Measurements from ENCODE around the gene UNC13C.

Gene UNC13C

DNA sequence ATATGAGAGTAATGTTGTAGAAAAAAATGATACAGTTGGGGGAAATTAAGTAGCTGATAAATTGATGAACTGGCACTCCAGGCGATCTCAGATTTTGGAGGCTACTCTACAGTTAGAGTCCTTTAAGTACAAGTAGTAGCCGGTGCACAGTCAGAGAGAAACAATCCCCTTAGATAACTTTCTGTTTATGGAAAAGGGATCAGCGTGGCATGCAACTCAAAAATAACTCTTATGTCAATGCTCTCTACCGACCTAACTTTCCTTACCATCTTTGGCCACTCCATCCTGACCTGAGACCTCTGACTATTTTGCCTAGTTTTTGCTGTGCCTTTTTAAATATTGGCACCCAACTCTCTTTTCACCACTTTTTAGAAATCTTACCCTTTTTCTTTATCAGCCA lies 299.6 kb downstream of the UNC13C start:
- Mint-ChIP-seq H3K36me3 (ENCODE audit: low read depth) (no peaks in the 10 kb centered on the region), H3K4me3 (no peak overlapping the region), H3K9me3 (peaks cover 4% of the 10 kb centered on the region), H3K27me3 (no peaks in the 10 kb centered on the region), H3K27ac (no peak overlapping the region), H3K4me1 (ENCODE audit: low read depth) (no peaks in the 10 kb centered on the region)

DNA sequence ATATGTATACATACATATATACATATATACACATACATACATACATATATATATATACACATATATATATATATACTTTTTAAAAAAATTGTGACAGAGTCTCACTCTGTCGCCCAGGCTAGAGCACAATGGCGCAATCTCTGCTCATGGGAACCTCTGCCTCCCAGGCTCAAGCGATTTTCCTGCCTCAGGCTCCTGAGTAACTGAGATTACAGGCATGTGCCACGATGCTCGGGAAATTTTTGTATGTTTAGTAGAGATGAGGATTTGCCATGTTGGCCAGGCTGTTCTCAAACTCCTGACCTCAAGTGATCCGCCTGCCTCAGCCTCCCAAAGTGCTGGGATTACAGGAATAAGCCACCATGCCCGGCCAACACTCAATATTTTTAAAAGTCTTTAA lies 302.5 kb downstream of the UNC13C start:
- H3K27me3 Mint-ChIP-seq, result no peaks in the 10 kb centered on the region
- no peak overlapping the region for H3K27ac Mint-ChIP-seq
- H3K4me1 Mint-ChIP-seq (ENCODE audit: low read depth), result no peaks in the 10 kb centered on the region
- no peaks in the 10 kb centered on the region for H3K9me3 Mint-ChIP-seq
- H3K4me3 Mint-ChIP-seq, result no peak overlapping the region
- H3K36me3 Mint-ChIP-seq (ENCODE audit: low read depth), result no peaks in the 10 kb centered on the region

DNA sequence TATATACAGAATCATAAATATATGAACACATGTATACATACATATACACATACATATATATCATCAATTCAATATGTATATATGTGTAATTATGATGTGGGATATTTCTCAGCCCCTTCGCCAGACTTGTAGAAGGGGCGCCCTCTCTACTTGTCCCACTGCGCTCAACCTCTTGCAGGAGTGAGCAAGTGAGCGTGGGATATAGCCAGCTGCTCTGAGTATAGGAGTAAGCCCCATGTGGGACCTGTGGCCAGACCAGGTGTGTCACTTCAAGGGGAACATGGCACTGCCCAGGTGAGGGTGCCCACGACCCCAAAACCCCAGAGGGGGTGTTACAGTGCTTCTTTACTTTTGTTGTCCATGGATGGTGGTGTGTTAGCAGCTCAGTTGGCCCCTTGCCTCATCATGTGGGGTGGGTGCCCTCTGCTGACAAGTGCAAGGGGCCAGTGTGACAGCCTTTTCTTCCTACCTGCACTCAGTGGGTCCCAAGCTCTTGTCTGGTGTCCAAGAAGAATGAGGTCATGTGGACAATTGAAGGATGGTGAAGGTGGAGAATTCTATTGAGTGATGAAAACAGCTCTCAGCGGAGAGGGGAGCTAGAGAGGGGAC lies 304.1 kb downstream of the UNC13C start:
- Mint-ChIP-seq H3K9me3 (no peaks in the 10 kb centered on the region), H3K27ac (no peak overlapping the region), H3K4me1 (ENCODE audit: low read depth) (no peaks in the 10 kb centered on the region), H3K27me3 (peaks cover 4% of the 10 kb centered on the region), H3K36me3 (ENCODE audit: low read depth) (no peaks in the 10 kb centered on the region), H3K4me3 (no peak overlapping the region)

DNA sequence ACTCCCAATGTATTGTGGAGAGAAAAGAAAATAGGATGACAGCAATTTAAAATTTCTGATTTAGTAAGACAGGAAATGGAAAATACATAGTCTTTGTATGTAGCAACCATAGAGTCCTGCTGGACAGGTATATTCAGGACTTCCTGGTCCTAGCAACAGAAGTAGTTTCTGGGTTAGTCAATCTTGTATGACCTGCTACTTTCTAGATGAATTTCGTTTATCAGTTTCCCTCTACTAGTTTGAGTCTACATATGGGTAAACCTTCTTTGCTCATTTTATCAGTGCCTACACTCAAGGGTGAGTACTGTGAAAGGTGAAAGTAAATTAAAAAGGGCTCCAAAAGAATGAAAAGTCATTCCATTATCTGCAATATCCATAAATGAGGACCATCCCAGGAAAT lies 309.8 kb downstream of the UNC13C start:
- no peak overlapping the region for H3K27ac Mint-ChIP-seq
- no peaks in the 10 kb centered on the region for H3K36me3 Mint-ChIP-seq (ENCODE audit: low read depth)
- no peaks in the 10 kb centered on the region for H3K9me3 Mint-ChIP-seq
- H3K27me3 Mint-ChIP-seq, result peaks cover 4% of the 10 kb centered on the region
- H3K4me1 Mint-ChIP-seq (ENCODE audit: low read depth), result no peaks in the 10 kb centered on the region
- no peak overlapping the region for H3K4me3 Mint-ChIP-seq

DNA sequence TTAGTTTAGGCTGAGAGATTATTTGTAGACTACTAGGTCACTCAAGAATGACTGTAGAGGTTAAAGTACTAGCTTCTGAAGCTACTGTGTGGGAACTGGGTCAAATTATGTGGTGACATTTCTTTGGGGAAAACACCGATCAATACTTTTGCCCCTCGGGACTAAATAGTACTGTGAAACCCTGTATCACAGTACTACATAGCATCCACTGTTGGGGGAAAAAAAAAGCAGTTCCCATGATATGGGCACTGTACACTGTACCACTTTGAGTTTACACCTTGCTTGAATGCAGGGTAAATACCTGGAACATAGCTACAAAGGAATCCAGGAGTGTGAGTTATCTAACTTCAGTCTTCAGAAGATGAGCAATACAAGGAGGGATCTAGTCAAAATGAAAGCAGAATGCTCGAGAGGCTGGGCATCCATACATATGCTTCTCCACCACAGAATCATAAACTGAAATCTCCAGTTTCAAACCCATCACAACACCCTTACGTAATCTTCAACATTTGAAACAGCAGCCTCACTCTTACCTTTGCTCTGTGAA lies 311.4 kb downstream of the UNC13C start:
- Mint-ChIP-seq H3K27me3 (peaks cover 4% of the 10 kb centered on the region), H3K4me3 (no peak overlapping the region), H3K9me3 (no peaks in the 10 kb centered on the region)

DNA sequence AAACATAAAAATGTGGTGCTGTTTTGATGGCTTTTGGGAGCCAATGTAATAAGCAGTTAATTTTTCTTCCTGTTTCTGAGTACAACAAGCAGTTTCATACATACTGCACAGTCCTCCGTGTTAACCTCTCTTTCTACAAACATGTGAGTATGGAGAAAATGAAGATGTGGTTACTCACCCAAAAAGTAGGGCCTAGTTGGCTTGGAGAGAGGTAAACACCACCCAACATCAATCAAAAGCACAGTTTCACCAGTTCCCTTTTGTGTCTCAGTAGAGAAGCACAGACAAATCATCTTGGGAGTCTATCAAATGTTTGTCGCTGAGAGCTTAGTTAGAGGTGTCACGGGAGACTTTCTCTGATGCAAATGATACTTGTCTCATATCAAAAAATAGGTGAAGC lies 320.2 kb downstream of the UNC13C start:
- no peak overlapping the region for H3K27ac Mint-ChIP-seq
- H3K9me3 Mint-ChIP-seq, result peaks cover 4% of the 10 kb centered on the region
- H3K27me3 Mint-ChIP-seq, result peaks cover 4% of the 10 kb centered on the region
- H3K4me1 Mint-ChIP-seq (ENCODE audit: low read depth), result no peaks in the 10 kb centered on the region
- no peak overlapping the region for H3K4me3 Mint-ChIP-seq
- H3K36me3 Mint-ChIP-seq (ENCODE audit: low read depth), result no peaks in the 10 kb centered on the region

More for the DNA sequence above, 311.4 kb downstream of the UNC13C start:
- H3K4me1 Mint-ChIP-seq (ENCODE audit: low read depth), result no peaks in the 10 kb centered on the region
- H3K36me3 Mint-ChIP-seq (ENCODE audit: low read depth), result no peaks in the 10 kb centered on the region
- no peak overlapping the region for H3K27ac Mint-ChIP-seq

DNA sequence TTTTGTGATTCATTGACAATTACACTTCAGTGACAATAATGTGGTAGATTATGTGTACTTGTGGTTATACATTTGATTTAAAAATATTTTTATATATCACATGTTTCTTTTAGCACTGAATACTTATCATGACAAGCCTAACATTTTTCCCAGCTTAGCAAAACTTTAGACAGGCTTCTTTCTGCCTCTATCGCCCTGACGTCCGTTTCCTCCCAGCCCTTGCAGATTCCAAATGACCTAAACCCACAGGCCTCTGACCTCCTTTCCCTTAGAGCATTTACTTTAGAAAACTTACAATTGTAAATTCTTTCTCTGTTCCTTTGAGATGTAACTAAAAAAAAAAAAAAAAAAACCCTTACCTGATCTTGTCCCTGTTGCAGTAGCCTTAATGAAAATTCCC lies 326.1 kb downstream of the UNC13C start:
- Mint-ChIP-seq H3K9me3 (peaks cover 4% of the 10 kb centered on the region), H3K4me3 (no peak overlapping the region), H3K4me1 (ENCODE audit: low read depth) (no peaks in the 10 kb centered on the region), H3K27ac (no peak overlapping the region), H3K36me3 (ENCODE audit: low read depth) (no peaks in the 10 kb centered on the region), H3K27me3 (peaks cover 4% of the 10 kb centered on the region)

DNA sequence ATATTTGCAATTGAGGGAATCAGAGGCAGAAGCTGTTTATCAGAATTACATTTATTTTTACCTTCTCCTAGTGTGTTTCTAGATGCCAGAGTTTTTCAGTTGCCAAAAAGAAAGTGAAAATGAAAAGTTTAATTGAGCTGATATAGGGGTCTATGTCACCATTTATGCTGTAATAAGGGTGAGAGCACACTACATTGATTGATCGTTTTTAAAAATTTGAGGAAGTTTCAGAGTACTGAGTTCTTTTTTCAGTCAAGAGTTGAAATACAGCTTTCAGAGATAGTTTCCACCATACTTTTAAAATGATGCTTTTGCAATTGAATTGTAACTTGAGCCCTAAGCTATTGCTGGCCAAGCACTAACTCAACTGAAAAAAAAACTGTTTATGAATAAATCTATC lies 326.9 kb downstream of the UNC13C start:
- no peaks in the 10 kb centered on the region for H3K36me3 Mint-ChIP-seq (ENCODE audit: low read depth)
- peaks cover 4% of the 10 kb centered on the region for H3K27me3 Mint-ChIP-seq
- H3K4me3 Mint-ChIP-seq, result no peak overlapping the region
- no peaks in the 10 kb centered on the region for H3K4me1 Mint-ChIP-seq (ENCODE audit: low read depth)
- no peak overlapping the region for H3K27ac Mint-ChIP-seq
- H3K9me3 Mint-ChIP-seq, result peaks cover 4% of the 10 kb centered on the region

DNA sequence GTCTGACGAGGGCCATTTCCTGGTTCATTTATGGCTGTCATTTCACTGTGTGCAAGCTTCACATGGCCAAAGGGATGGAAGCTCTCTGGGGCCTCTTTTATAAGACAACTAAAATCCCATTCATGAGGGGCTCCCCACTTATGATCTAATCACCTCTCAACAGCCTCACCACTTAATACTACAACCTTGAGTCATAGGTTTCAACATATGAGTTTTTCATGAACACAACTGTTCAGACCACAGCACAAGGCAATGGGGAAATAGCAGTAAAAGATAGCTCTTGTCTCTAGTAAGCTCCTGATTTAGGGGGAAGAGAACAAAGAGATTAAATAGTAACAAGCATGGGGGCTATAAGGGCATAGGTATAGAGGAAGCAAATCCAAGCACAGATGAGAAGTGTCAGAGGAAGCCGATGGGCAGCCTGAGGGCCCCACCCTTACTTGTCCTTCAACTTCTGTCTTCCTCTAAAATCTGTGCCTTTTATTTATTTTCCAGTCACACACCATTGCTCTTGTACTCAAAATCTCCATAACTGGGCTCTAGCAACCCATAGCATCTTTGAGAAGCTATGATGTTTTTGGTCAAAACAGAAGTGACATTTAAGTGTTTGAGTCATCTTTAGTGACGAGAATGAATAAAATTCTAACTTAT lies 329.1 kb downstream of the UNC13C start:
- Mint-ChIP-seq H3K36me3 (ENCODE audit: low read depth) (no peaks in the 10 kb centered on the region), H3K27me3 (peaks cover under 1% of the 10 kb centered on the region), H3K9me3 (no peaks in the 10 kb centered on the region), H3K4me1 (ENCODE audit: low read depth) (no peaks in the 10 kb centered on the region), H3K27ac (no peak overlapping the region), H3K4me3 (no peak overlapping the region)

DNA sequence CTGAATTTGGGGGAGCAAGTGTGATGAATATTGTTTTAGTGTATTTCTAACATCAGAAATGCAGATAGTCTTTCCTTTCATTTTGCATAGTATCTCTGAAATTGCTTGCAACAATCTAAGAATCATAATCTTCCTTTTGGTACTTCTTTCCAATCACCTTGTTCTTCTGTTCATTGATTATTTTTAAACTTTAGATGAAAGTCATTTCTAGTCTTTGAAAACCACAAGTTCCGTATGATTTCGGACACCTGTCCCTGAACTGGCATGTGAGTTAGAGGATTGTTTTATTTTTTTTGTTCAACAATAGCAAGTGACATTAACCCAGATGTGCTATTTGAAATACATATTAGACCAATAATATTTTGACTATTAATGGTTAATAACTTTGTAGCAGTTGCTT lies 329.7 kb downstream of the UNC13C start:
- no peaks in the 10 kb centered on the region for H3K27me3 Mint-ChIP-seq
- no peaks in the 10 kb centered on the region for H3K36me3 Mint-ChIP-seq (ENCODE audit: low read depth)
- no peak overlapping the region for H3K27ac Mint-ChIP-seq
- no peak overlapping the region for H3K4me3 Mint-ChIP-seq
- no peaks in the 10 kb centered on the region for H3K9me3 Mint-ChIP-seq
- H3K4me1 Mint-ChIP-seq (ENCODE audit: low read depth), result no peaks in the 10 kb centered on the region

DNA sequence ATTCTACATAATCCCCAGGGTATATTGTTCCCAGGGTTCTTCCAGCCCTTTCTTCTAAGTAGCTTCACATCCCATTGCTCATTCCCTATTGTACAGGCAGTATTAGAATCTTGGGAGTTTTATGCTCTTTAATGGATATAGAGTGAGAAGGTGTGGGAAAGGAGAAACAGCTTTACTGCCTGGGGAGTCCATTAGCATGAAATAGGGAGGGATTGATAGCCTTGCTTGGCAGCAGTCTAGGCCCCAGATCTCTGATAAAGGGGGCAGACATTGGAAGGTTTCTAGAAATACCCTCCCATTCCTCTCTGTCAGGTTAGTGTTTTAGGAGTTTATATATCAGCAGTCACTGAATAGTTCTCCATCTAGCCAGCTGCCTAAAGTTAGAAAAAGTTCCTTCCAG lies 334.3 kb downstream of the UNC13C start:
- Mint-ChIP-seq H3K36me3 (ENCODE audit: low read depth) (no peaks in the 10 kb centered on the region), H3K27ac (no peak overlapping the region), H3K9me3 (peaks cover 4% of the 10 kb centered on the region), H3K27me3 (no peaks in the 10 kb centered on the region), H3K4me1 (ENCODE audit: low read depth) (no peaks in the 10 kb centered on the region), H3K4me3 (no peak overlapping the region)

DNA sequence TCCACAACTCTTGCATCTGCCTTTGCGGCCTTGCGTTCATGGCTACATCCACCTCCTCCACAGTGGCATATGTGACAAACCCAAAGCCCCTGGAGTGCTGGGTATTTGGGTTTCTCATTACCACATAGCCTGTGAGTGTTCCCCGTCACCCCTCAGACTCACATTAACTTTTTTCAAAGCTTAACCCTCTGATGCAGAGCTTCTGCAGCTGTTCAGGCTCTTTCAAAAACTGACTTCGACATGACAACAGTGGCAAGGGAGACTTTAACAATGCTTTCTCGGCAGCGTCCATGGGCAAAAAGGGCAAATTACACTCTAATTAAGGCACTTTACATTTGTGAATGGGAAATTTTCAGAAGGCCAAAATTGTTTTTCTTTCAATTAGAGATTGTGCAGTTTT lies 343.2 kb downstream of the UNC13C start:
- Mint-ChIP-seq H3K4me1 (ENCODE audit: low read depth) (no peaks in the 10 kb centered on the region), H3K4me3 (no peak overlapping the region), H3K9me3 (no peaks in the 10 kb centered on the region), H3K27me3 (no peaks in the 10 kb centered on the region), H3K36me3 (ENCODE audit: low read depth) (no peaks in the 10 kb centered on the region), H3K27ac (no peak overlapping the region)

DNA sequence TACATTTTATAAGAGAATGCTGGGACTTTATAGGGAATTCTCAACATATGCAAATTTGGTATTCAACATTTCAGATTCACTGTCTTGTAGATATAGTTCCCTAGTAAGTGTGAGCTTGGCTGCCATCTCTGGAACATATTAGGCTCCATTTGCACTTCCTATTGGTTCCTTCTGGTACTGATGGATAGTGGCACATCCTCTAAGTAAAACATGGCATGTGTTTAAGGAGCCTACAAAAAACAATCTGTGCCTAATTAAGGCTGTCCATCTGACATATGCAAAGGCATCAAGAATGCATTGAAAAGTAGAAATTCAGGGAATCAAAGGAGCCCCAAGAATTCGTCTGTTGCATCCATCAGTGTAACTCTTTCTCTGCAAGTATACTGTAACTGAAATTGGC lies 344.1 kb downstream of the UNC13C start:
- no peaks in the 10 kb centered on the region for H3K36me3 Mint-ChIP-seq (ENCODE audit: low read depth)
- no peak overlapping the region for H3K27ac Mint-ChIP-seq
- H3K9me3 Mint-ChIP-seq, result no peaks in the 10 kb centered on the region
- no peak overlapping the region for H3K4me3 Mint-ChIP-seq
- no peaks in the 10 kb centered on the region for H3K4me1 Mint-ChIP-seq (ENCODE audit: low read depth)
- no peaks in the 10 kb centered on the region for H3K27me3 Mint-ChIP-seq

DNA sequence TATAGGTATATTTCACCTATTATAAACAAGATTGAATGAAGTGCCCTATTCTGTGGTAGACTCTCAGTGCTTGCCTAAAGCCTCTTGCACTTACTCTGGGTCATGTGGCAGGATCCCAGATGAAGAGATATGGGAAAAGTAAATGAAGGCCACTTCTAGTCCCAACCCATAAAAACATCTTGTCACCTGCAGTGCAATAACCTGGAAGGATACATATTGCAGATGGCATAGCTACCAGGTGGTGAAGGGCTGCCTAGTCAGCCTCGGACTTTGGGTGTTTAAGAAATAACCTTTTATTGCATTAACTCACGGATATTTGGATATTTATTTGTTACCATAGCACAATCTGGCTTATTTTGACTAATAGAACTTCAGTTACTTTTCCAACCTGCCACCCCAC lies 367.1 kb downstream of the UNC13C start:
- peaks cover 3% of the 10 kb centered on the region for H3K9me3 Mint-ChIP-seq
- no peaks in the 10 kb centered on the region for H3K27me3 Mint-ChIP-seq
- H3K27ac Mint-ChIP-seq, result no peak overlapping the region
- H3K36me3 Mint-ChIP-seq (ENCODE audit: low read depth), result no peaks in the 10 kb centered on the region
- H3K4me3 Mint-ChIP-seq, result no peak overlapping the region
- H3K4me1 Mint-ChIP-seq (ENCODE audit: low read depth), result no peaks in the 10 kb centered on the region

DNA sequence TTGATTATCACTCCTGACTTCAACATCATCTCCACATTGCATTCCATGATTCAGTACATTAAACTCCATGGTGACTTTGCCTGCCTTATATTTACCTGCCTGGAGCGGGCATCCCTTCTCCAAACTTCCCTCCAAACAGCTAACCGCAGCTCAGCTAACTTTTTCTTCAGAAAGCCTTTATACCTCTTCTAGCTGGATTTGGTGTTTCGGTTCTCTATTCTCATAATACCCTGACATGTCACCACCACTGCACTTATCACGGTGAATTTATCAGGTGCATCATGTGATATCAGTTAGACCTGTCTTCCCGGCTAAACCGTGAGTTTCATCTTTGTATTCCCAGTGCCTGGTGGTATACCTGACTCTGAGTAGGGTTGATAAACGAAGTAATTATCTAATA lies 367.6 kb downstream of the UNC13C start:
- peaks cover 3% of the 10 kb centered on the region for H3K9me3 Mint-ChIP-seq
- no peaks in the 10 kb centered on the region for H3K4me1 Mint-ChIP-seq (ENCODE audit: low read depth)
- no peak overlapping the region for H3K27ac Mint-ChIP-seq
- H3K27me3 Mint-ChIP-seq, result no peaks in the 10 kb centered on the region
- no peak overlapping the region for H3K4me3 Mint-ChIP-seq
- H3K36me3 Mint-ChIP-seq (ENCODE audit: low read depth), result no peaks in the 10 kb centered on the region

Data from stimulated activated naive CD8-positive, alpha-beta T cell treated with anti-CD3 and anti-CD28 coated beads, Interleukin-15, Interleukin-2, amounts not matched to agents 100 ng/mL and 50 ng/mL, for 24 hours (primary cell).